ENCODE measurements around the gene ANKRD13D. TPM values are rescaled to one million over a fixed set of nuclear protein-coding genes. Genes with fewer than 3 reads are reported as not detected.

Gene ANKRD13D
- polyA plus RNA-seq, 1 of the 3 experiments (the other 2 are of a cell fraction) = 50.2 TPM

- Histone ChIP-seq H3K79me2 (ENCODE audit: insufficient read depth) (peaks cover 55% of the 10 kb centered on the region), H3K9me2 (no peaks in the 10 kb centered on the region), H3K27ac (ENCODE audit: low read depth in 2 of 2, low read length in 1 of 2) (no peak overlapping the region; a peak in 1 of 4 replicates), H3F3A (replicated peaks; ENCODE audit: insufficient read depth) (peaks cover 12% of the 10 kb centered on the region), H2AFZ (ENCODE audit: low read depth) (no peak overlapping the region), H3K4me3 (ENCODE audit: low read depth in 2 of 2, low read length in 1 of 2) (peak overlapping the region; percentile 87 to 90), H3K4me2 (peak overlapping the region; percentile 93), H3K9ac (peak overlapping the region; percentile 81), H3K27me3 (ENCODE audit: insufficient read depth) (no peaks in the 10 kb centered on the region), H3K9me3 (no peaks in the 10 kb centered on the region), H4K20me1 (ENCODE audit: insufficient read depth) (peaks cover 25% of the 10 kb centered on the region), H3K4me1 (ENCODE audit: control insufficient read depth in 1 of 2, insufficient read depth in 2 of 2, low read depth in 1 of 2, low read length in 1 of 2) (peaks cover 13 to 31% of the 10 kb centered on the region in 2 experiments; a peak in 2 of 4 replicates), H3K36me3 (replicated peaks in 1 of 2; ENCODE audit: control insufficient read depth in 1 of 2, insufficient read depth in 2 of 2, low read length in 1 of 2) (peaks cover 0 to 8% of the 10 kb centered on the region in 2 experiments)
- ChIA-PET POLR2A (interaction anchor here (0.7 to 1.4 kb wide), 3 partner anchors 22 to 55 kb away, joined by 3 to 6 read pairs (median 3); partner anchors contain the start of gene ANKRD13D), CTCF (interaction anchor here (0.7 to 10.0 kb wide), 17 partner anchors 9 to 120 kb away, joined by 3 to 274 read pairs (median 3); partner anchors contain the start of genes ANKRD13D and POLD4)
- peak; percentile 54 for DNase-seq
- no peak for TF ChIP-seq MAX (IDR thresholded peaks at IDR 0.05; ENCODE audit: low read depth)
- WGBS (ENCODE audit: low lambda C conversion rate) = 24% methylated on average over 17 of the region's 30 CpGs
Measured at GRCh38 chr11:67267188-67268080, 21.7 kb upstream of the ANKRD13D start.

GRCh38 chr11:67268081-67268961, 20.8 kb upstream of the ANKRD13D start:
- H3K9me2 ChIP-seq = no peaks in the 10 kb centered on the region
- peaks cover 58% of the 10 kb centered on the region for H3K79me2 ChIP-seq (ENCODE audit: insufficient read depth)
- H4K20me1 ChIP-seq (ENCODE audit: insufficient read depth) = peaks cover 33% of the 10 kb centered on the region
- peaks cover 7% of the 10 kb centered on the region for H3F3A ChIP-seq (replicated peaks; ENCODE audit: insufficient read depth)
- WGBS (ENCODE audit: low lambda C conversion rate) = 87% methylated on average over 13 of the region's 21 CpGs
- H2AFZ ChIP-seq (ENCODE audit: low read depth) = no peak overlapping the region
- no peak overlapping the region for H3K27ac ChIP-seq (ENCODE audit: low read depth in 2 of 2, low read length in 1 of 2)
- H3K27me3 ChIP-seq (ENCODE audit: insufficient read depth) = no peaks in the 10 kb centered on the region
- H3K4me2 ChIP-seq = peak overlapping the region; percentile 93
- peaks cover 5 to 23% of the 10 kb centered on the region in 2 experiments; a peak in 2 of 4 replicates for H3K4me1 ChIP-seq (ENCODE audit: control insufficient read depth in 1 of 2, insufficient read depth in 2 of 2, low read depth in 1 of 2, low read length in 1 of 2)
- POLR2A ChIA-PET = no interaction called here
- CTCF ChIA-PET = interaction anchor here (0.8 to 10.0 kb wide), 7 partner anchors 8 to 108 kb away, joined by 3 to 274 read pairs (median 4); partner anchors contain the start of gene ANKRD13D
- no peaks in the 10 kb centered on the region for H3K9me3 ChIP-seq
- H3K36me3 ChIP-seq (replicated peaks in 1 of 2; ENCODE audit: control insufficient read depth in 1 of 2, insufficient read depth in 2 of 2, low read length in 1 of 2) = peaks cover 0 to 8% of the 10 kb centered on the region in 2 experiments
- TF ChIP-seq SIN3A (IDR thresholded peaks at IDR 0.05; ENCODE audit: borderline replicate concordance, low read depth, low read length) (no peak), ELF1 (IDR thresholded peaks at IDR 0.05) (no peak), FOXM1 (IDR thresholded peaks at IDR 0.05; ENCODE audit: low read depth) (no peak), CHD2 (IDR thresholded peaks at IDR 0.05; ENCODE audit: low read length, partially characterized antibody) (no peak)
- DNase-seq = no peak
- H3K4me3 ChIP-seq (ENCODE audit: low read depth in 2 of 2, low read length in 1 of 2) = no peak overlapping the region
- H3K9ac ChIP-seq = no peak overlapping the region

GRCh38 chr11:67268962-67269268, 20.2 kb upstream of the ANKRD13D start:
- no peak overlapping the region for H3K27ac ChIP-seq (ENCODE audit: low read depth in 2 of 2, low read length in 1 of 2)
- H3K9ac ChIP-seq = no peak overlapping the region
- no peak overlapping the region for H3K4me3 ChIP-seq (ENCODE audit: low read depth in 2 of 2, low read length in 1 of 2)
- H3F3A ChIP-seq (replicated peaks; ENCODE audit: insufficient read depth) = peaks cover under 1% of the 10 kb centered on the region
- no peaks in the 10 kb centered on the region for H3K9me2 ChIP-seq
- H2AFZ ChIP-seq (ENCODE audit: low read depth) = no peak overlapping the region
- peaks cover 61% of the 10 kb centered on the region for H3K79me2 ChIP-seq (ENCODE audit: insufficient read depth)
- DNase-seq = no peak
- H4K20me1 ChIP-seq (ENCODE audit: insufficient read depth) = peaks cover 33% of the 10 kb centered on the region
- CTCF ChIA-PET = interaction anchor here (1.0 to 10.0 kb wide), 3 partner anchors 34 to 77 kb away, joined by 3 to 274 read pairs (median 4); partner anchors contain the start of gene SSH3
- H3K36me3 ChIP-seq (replicated peaks in 1 of 2; ENCODE audit: control insufficient read depth in 1 of 2, insufficient read depth in 2 of 2, low read length in 1 of 2) = peaks cover 0 to 8% of the 10 kb centered on the region in 2 experiments
- POLR2A ChIA-PET = no interaction called here
- H3K9me3 ChIP-seq = no peaks in the 10 kb centered on the region
- H3K4me1 ChIP-seq (ENCODE audit: control insufficient read depth in 1 of 2, insufficient read depth in 2 of 2, low read depth in 1 of 2, low read length in 1 of 2) = peaks cover 4 to 23% of the 10 kb centered on the region in 2 experiments; a peak in 2 of 4 replicates
- no peak overlapping the region for H3K4me2 ChIP-seq
- H3K27me3 ChIP-seq (ENCODE audit: insufficient read depth) = no peaks in the 10 kb centered on the region
- WGBS (ENCODE audit: low lambda C conversion rate) = 97% methylated on average over 5 of the region's 13 CpGs
- TF ChIP-seq NFIC (IDR thresholded peaks at IDR 0.05; ENCODE audit: borderline replicate concordance) (no peak), PBX3 (IDR thresholded peaks at IDR 0.05) (no peak), TEAD4 (IDR thresholded peaks at IDR 0.05; ENCODE audit: borderline replicate concordance, insufficient read depth) (no peak), FOSL2 (IDR thresholded peaks at IDR 0.05; ENCODE audit: borderline replicate concordance, low read depth) (no peak), SIN3A (IDR thresholded peaks at IDR 0.05; ENCODE audit: borderline replicate concordance, low read depth, low read length) (no peak), CHD2 (IDR thresholded peaks at IDR 0.05; ENCODE audit: low read length, partially characterized antibody) (no peak), CTCF (IDR thresholded peaks at IDR 0.05) (no peak), FOXJ3 (CRISPR knock-in tag; IDR thresholded peaks at IDR 0.05) (no peak), RFX5 (IDR thresholded peaks at IDR 0.05; ENCODE audit: low read length) (no peak), TCF12 (IDR thresholded peaks at IDR 0.05) (no peak), ELF1 (IDR thresholded peaks at IDR 0.05) (no peak)

Data from SK-N-SH (cell line).